ENCODE results near the gene MRPL14. TPM values are rescaled to one million over a fixed set of nuclear protein-coding genes. Genes with fewer than 3 reads are reported as not detected.

Gene MRPL14
- total RNA-seq, 2 experiments from 2014 or later = 10.4 to 11.5 TPM

GRCh38 chr6:44086931-44087574 lies 40.2 kb downstream of the MRPL14 start:
- Mint-ChIP-seq H3K36me3 (ENCODE audit: low read depth) (no peaks in the 10 kb centered on the region), H3K27ac (no peak overlapping the region), H3K4me1 (ENCODE audit: low read depth) (no peaks in the 10 kb centered on the region), H3K4me3 (no peak overlapping the region), H3K9me3 (no peaks in the 10 kb centered on the region), H3K27me3 (no peaks in the 10 kb centered on the region)
- CTCF ChIA-PET = no interaction called here
- POLR2A ChIA-PET = no interaction called here
- H3K27me3 ChIP-seq (ENCODE audit: control insufficient read depth in 1 of 2, insufficient read depth in 2 of 2, low read length in 2 of 2) = no peaks in the 10 kb centered on the region
- intact Hi-C loops (cut with DNase I, micrococcal nuclease) = no loop called here
- H3K36me3 ChIP-seq (ENCODE audit: insufficient read depth, low read length) = no peaks in the 10 kb centered on the region
- no peak for ATAC-seq (ENCODE audit: poor library complexity)
- DNase-seq = no peak
- H3K4me1 ChIP-seq (ENCODE audit: insufficient read depth, low read length) = no peaks in the 10 kb centered on the region
- no peak overlapping the region for H3K4me3 ChIP-seq (ENCODE audit: low read length)
- H3K27ac ChIP-seq (ENCODE audit: low read depth in 1 of 2, low read length in 2 of 2) = no peak overlapping the region
- H3K9me3 ChIP-seq (ENCODE audit: control insufficient read depth in 1 of 2, insufficient read depth in 1 of 2, low read length in 2 of 2) = no peaks in the 10 kb centered on the region
- no peak for TF ChIP-seq CTCF (IDR thresholded peaks at IDR 0.05)

- Mint-ChIP-seq H3K36me3 (ENCODE audit: low read depth) (no peaks in the 10 kb centered on the region), H3K4me3 (no peak overlapping the region), H3K27ac (no peak overlapping the region), H3K27me3 (no peaks in the 10 kb centered on the region), H3K9me3 (no peaks in the 10 kb centered on the region), H3K4me1 (ENCODE audit: low read depth) (no peaks in the 10 kb centered on the region)
- Histone ChIP-seq H3K4me1 (ENCODE audit: insufficient read depth, low read length) (no peaks in the 10 kb centered on the region), H3K36me3 (ENCODE audit: insufficient read depth, low read length) (no peaks in the 10 kb centered on the region), H3K4me3 (ENCODE audit: low read length) (no peak overlapping the region), H3K27me3 (ENCODE audit: control insufficient read depth in 1 of 2, insufficient read depth in 2 of 2, low read length in 2 of 2) (no peaks in the 10 kb centered on the region), H3K9me3 (ENCODE audit: control insufficient read depth in 1 of 2, insufficient read depth in 1 of 2, low read length in 2 of 2) (no peaks in the 10 kb centered on the region), H3K27ac (ENCODE audit: low read depth in 1 of 2, low read length in 2 of 2) (no peak overlapping the region)
- ATAC-seq (ENCODE audit: poor library complexity) (no peak), DNase-seq (no peak)
- POLR2A ChIA-PET = interaction anchor here (0.6 kb wide), 1 partner anchor 13 kb away, joined by 4 read pairs; no protein-coding TSS in a partner anchor
- intact Hi-C loops (cut with DNase I, micrococcal nuclease) = no loop called here
- no peak for TF ChIP-seq CTCF (IDR thresholded peaks at IDR 0.05)
- CTCF ChIA-PET = interaction anchor here (0.9 kb wide), 1 partner anchor 11 kb away, joined by 3 read pairs; no protein-coding TSS in a partner anchor
Measured at GRCh38 chr6:44085219-44085618, 42.0 kb downstream of the MRPL14 start.

DNA sequence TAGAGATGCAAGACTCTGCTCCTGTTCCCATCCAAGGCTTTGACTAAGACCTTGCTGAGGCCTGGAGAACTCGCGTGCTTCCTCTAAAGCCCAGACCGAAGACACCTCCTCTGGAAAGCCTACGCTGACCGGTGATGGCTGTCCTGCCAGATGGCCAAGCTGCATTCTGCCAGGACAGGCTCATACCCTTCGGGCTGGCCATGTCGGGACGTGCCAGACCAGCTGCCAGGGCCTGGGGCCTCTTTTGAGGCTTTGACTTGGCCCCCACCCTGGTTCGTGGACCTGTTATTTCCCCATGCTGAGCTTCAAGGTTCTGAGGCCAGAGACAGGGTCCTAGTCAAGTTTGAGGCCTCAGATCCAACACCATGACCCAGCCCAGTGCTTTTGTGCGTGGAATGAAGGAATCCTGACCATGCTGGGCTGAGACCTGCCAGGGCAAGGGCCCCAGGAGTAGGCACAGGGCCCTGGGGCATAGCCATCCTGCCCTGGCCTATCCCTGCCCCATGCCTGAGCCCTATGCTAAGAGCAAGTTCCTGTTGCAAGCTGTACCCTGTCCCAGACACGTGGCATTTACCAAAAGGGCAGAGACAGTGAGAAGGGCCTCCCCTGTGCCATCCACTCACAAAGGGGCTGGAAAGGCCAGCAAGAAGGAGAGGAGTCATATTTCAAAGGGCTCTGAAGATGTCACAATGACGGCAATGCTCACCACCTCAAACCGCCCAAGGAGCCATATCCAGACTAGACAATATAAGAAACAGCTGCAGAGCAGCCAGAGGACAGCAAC lies 42.8 kb downstream of the MRPL14 start:
- Mint-ChIP-seq H3K4me1 (ENCODE audit: low read depth) (no peaks in the 10 kb centered on the region), H3K27ac (no peak overlapping the region), H3K9me3 (no peaks in the 10 kb centered on the region), H3K4me3 (no peak overlapping the region), H3K27me3 (no peaks in the 10 kb centered on the region), H3K36me3 (ENCODE audit: low read depth) (no peaks in the 10 kb centered on the region)
- no peak for TF ChIP-seq CTCF (IDR thresholded peaks at IDR 0.05)
- Histone ChIP-seq H3K27me3 (ENCODE audit: control insufficient read depth in 1 of 2, insufficient read depth in 2 of 2, low read length in 2 of 2) (no peaks in the 10 kb centered on the region), H3K36me3 (ENCODE audit: insufficient read depth, low read length) (no peaks in the 10 kb centered on the region), H3K4me1 (ENCODE audit: insufficient read depth, low read length) (peaks cover under 1% of the 10 kb centered on the region), H3K4me3 (ENCODE audit: low read length) (no peak overlapping the region), H3K27ac (ENCODE audit: low read depth in 1 of 2, low read length in 2 of 2) (no peak overlapping the region), H3K9me3 (ENCODE audit: control insufficient read depth in 1 of 2, insufficient read depth in 1 of 2, low read length in 2 of 2) (no peaks in the 10 kb centered on the region)
- ATAC-seq (ENCODE audit: poor library complexity) = no peak
- ChIA-PET CTCF (interaction anchor here (0.9 kb wide), 1 partner anchor 10 kb away, joined by 3 read pairs; no protein-coding TSS in a partner anchor), POLR2A (interaction anchor here (0.6 kb wide), 1 partner anchor 14 kb away, joined by 4 read pairs; no protein-coding TSS in a partner anchor)
- DNase-seq = no peak
- intact Hi-C loops (cut with DNase I, micrococcal nuclease) = no loop called here
